ENCODE data around the gene TGM1.

TGM1 gene

DNA sequence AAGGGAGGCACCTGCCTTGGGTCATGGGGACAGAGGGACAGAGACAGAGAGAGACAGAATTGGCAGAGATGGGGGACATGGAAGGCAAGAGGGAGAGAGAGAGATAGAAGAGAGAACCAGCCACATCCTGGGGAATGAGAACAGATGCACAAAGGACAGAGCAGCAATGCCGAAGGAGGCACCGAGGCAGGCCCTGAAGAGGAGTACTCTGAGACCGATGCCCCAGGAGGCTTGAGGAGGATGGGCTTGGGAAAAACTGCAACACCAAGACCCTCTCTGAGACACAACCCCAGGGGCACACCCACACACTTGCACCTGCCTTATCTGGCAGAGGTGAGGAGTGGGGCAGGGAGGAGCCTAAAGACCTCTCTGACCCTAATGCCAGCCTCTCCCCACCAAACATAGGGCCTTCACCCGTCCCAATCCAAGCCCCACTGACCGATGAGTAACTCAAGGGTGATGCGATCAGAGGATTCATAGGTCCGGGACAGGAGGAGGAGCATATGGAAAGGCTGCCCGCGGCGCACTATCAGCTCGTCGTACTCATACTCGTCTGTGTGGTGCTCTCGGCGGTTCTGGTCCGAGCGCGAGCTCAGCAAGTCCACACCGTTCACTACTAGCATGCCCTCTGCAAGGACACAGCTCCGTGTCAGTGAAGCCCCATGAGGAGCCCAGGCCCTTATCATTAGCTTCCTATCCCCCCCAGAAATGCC is 1.6 kb downstream of the TGM1 start:
- Histone ChIP-seq H3K27ac (ENCODE audit: low read depth, low read length) (no peak overlapping the region), H3K36me3 (ENCODE audit: control insufficient read depth in 1 of 2, insufficient read depth in 2 of 2, low read length in 2 of 2) (peaks cover 5 to 21% of the 10 kb centered on the region in 2 donors), H3K9me3 (ENCODE audit: control insufficient read depth in 1 of 2, low read length in 2 of 2) (no peaks in the 10 kb centered on the region), H3K4me1 (ENCODE audit: control insufficient read depth in 1 of 2, insufficient read depth in 2 of 2, low read length in 2 of 2) (no peaks in the 10 kb centered on the region), H3K4me3 (ENCODE audit: low read depth in 1 of 2, low read length in 2 of 2) (no peak overlapping the region), H3K27me3 (ENCODE audit: control insufficient read depth in 1 of 2, insufficient read depth in 2 of 2, low read length in 2 of 2) (no peaks in the 10 kb centered on the region), H3K9ac (ENCODE audit: low read depth in 1 of 2, low read length in 2 of 2) (no peak overlapping the region)

DNA sequence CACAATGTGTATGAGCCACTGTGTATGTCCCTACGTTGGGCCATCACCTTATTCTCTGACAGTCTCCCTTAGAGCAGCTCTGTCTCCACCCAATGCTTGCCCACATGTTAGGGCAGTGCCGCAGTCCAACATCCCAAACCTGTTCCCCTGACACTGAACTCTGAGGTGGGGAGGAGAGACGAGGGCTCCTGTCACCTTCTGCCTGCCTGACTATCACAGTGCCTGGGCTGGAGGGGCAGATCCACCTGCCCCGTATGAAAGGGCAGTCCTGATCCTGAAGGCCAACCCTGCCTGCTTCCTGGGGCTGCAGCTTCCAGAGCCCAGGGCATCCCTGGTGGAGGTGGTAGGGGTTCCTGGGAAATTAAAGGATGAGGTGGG is 2.2 kb downstream of the TGM1 start:
- no peaks in the 10 kb centered on the region for H3K27me3 ChIP-seq (ENCODE audit: control insufficient read depth in 1 of 2, insufficient read depth in 2 of 2, low read length in 2 of 2)
- no peaks in the 10 kb centered on the region for H3K9me3 ChIP-seq (ENCODE audit: control insufficient read depth in 1 of 2, low read length in 2 of 2)
- H3K4me1 ChIP-seq (ENCODE audit: control insufficient read depth in 1 of 2, insufficient read depth in 2 of 2, low read length in 2 of 2): no peaks in the 10 kb centered on the region
- peaks cover 0 to 15% of the 10 kb centered on the region in 2 donors for H3K36me3 ChIP-seq (ENCODE audit: control insufficient read depth in 1 of 2, insufficient read depth in 2 of 2, low read length in 2 of 2)
- H3K27ac ChIP-seq (ENCODE audit: low read depth, low read length): no peak overlapping the region
- H3K9ac ChIP-seq (ENCODE audit: low read depth in 1 of 2, low read length in 2 of 2): no peak overlapping the region
- H3K4me3 ChIP-seq (ENCODE audit: low read depth in 1 of 2, low read length in 2 of 2): no peak overlapping the region

DNA sequence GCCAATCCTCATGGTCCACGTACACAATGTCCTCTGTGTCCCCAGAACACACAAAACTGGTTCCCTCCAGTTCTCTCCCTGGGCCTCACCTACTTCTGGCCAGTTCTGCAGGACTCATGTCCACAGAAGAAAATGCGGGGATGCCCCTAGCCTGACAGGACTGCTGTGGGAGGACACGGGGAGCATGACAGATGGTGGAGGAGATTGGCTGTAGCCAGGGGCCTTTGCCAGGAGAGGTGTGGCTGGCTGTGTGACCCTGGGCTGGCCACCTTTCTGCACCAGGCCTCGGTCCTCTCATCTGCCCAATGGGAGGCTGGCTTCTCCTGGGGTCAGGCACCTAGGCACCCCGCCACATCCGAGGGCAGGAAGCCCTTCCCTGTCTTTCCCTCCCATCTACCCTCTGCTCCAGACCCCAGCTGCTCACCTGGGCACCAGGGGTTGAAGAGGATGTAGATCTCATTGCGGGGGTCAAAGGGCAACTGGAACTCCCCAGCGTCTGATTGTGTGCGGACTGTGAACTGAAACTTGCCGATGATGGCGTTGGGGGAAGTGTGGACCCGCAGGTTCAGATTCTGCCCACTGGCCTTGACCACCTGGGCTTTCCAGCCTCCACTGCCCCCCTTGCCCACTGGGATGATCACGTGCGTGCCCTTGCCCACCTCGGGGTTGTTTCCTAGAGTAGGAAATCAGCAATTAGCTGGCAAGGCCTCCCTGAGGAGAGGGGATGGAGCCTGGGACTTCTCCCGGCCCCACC is 2.8 kb downstream of the TGM1 start:
- Histone ChIP-seq H3K4me1 (ENCODE audit: control insufficient read depth in 1 of 2, insufficient read depth in 2 of 2, low read length in 2 of 2) (no peaks in the 10 kb centered on the region), H3K9me3 (ENCODE audit: control insufficient read depth in 1 of 2, low read length in 2 of 2) (no peaks in the 10 kb centered on the region), H3K27ac (ENCODE audit: low read depth, low read length) (no peak overlapping the region)

DNA sequence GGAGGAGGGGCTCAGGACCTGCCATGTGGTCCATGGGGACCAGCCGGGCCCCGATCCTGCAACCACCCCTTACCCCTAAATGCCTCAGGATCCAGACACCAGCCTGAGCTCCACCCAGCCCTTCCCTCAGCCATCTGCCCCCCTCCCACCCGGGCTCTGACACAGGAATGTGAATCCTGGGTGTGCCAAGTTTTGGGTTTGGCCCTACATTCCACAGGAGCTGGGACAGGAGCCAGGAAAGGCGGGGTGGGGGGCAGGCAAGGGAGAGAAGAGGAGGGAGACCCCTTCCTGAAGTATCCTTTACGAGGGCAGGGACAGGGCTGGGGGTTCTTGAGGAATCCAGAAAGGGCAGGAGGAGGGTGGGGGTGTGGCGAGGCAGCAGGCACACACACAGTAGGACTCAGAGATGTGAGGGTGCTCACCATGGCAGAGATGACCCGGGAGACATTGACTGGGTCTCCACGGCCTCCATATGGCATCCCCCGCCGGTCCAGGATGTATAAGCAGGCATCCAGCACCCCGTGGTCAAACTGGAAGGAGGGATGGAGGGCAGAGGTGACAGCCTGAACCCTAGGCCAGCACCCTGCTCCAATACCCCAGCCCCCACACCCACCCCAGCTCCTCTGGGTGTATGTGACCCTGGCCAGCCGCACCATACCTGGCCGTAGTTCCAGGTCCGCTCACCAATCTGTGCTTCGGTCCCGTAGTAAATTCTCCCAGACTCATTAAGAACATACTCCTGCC is 3.5 kb downstream of the TGM1 start:
- peaks cover 0 to 12% of the 10 kb centered on the region in 2 donors for H3K36me3 ChIP-seq (ENCODE audit: control insufficient read depth in 1 of 2, insufficient read depth in 2 of 2, low read length in 2 of 2)
- H3K4me1 ChIP-seq (ENCODE audit: control insufficient read depth in 1 of 2, insufficient read depth in 2 of 2, low read length in 2 of 2): no peaks in the 10 kb centered on the region
- no peak overlapping the region for H3K4me3 ChIP-seq (ENCODE audit: low read depth in 1 of 2, low read length in 2 of 2)
- H3K27ac ChIP-seq (ENCODE audit: low read depth, low read length): no peak overlapping the region
- H3K9me3 ChIP-seq (ENCODE audit: control insufficient read depth in 1 of 2, low read length in 2 of 2): no peaks in the 10 kb centered on the region
- H3K9ac ChIP-seq (ENCODE audit: low read depth in 1 of 2, low read length in 2 of 2): no peak overlapping the region
- no peaks in the 10 kb centered on the region for H3K27me3 ChIP-seq (ENCODE audit: control insufficient read depth in 1 of 2, insufficient read depth in 2 of 2, low read length in 2 of 2)

More for the DNA sequence above, 2.8 kb downstream of the TGM1 start:
- Histone ChIP-seq H3K36me3 (ENCODE audit: control insufficient read depth in 1 of 2, insufficient read depth in 2 of 2, low read length in 2 of 2) (peaks cover 0 to 11% of the 10 kb centered on the region in 2 donors), H3K9ac (ENCODE audit: low read depth in 1 of 2, low read length in 2 of 2) (no peak overlapping the region), H3K4me3 (ENCODE audit: low read depth in 1 of 2, low read length in 2 of 2) (no peak overlapping the region), H3K27me3 (ENCODE audit: control insufficient read depth in 1 of 2, insufficient read depth in 2 of 2, low read length in 2 of 2) (no peaks in the 10 kb centered on the region)

DNA sequence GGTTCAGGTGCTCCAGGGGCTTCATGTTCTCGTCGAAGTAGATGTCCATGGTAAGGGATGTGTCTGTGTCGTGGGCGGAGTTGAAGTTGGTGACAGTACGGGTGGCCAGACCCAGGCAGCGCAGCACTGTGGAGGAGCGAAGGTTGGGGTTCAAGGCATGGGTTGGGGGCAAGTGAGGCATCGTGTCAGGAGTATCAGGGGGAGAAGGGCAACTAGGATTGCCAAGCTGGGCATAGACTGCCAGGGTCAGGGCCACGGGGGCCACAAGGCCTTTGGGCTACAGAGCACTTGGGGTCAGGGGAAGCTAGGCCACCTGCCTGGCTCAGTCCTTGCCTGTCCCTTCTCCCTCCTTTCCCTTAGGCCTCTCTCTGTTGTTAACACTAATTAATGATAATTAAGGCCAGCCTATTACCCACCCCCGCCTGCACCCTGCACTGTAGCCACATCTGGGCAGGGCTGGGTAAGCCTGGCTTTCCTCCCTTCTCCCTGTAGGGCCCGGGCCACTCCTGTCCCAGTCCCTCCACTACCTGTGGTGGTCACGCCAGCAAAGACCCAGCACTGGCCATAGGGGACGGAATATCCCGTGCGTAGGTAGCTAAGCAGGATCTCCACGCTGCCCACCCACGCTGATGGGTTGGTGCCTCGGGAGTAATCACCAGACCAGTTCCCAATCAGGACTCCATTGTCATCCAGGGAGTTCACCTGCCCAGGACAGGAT is 4.3 kb downstream of the TGM1 start:
- Histone ChIP-seq H3K36me3 (ENCODE audit: control insufficient read depth in 1 of 2, insufficient read depth in 2 of 2, low read length in 2 of 2) (peaks cover 0 to 13% of the 10 kb centered on the region in 2 donors), H3K9me3 (ENCODE audit: control insufficient read depth in 1 of 2, low read length in 2 of 2) (no peaks in the 10 kb centered on the region), H3K4me3 (ENCODE audit: low read depth in 1 of 2, low read length in 2 of 2) (no peak overlapping the region), H3K9ac (ENCODE audit: low read depth in 1 of 2, low read length in 2 of 2) (no peak overlapping the region), H3K4me1 (ENCODE audit: control insufficient read depth in 1 of 2, insufficient read depth in 2 of 2, low read length in 2 of 2) (no peaks in the 10 kb centered on the region), H3K27ac (ENCODE audit: low read depth, low read length) (no peak overlapping the region), H3K27me3 (ENCODE audit: control insufficient read depth in 1 of 2, insufficient read depth in 2 of 2, low read length in 2 of 2) (no peaks in the 10 kb centered on the region)

DNA sequence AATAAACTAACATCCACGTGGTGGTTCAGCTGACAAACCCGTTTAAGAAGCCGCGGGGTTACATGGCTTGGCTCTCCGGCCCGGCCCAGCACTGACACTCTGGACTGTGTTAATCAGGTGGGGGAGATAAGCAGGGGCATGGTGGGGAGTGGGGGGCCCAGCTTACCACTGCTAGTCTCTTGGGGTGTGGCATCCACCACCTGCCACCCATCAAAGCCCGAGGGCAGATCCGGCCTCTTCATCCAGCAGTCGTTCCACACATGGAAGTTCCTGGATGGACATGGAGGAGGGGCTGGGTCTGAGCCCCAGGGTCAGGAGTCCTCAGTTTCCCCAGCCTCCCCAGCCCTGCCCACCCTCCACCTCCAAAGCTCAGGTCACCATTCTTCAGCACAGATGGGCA is 4.9 kb downstream of the TGM1 start:
- Histone ChIP-seq H3K9me3 (ENCODE audit: control insufficient read depth in 1 of 2, low read length in 2 of 2) (no peaks in the 10 kb centered on the region), H3K27ac (ENCODE audit: low read depth, low read length) (no peak overlapping the region), H3K4me1 (ENCODE audit: control insufficient read depth in 1 of 2, insufficient read depth in 2 of 2, low read length in 2 of 2) (no peaks in the 10 kb centered on the region), H3K9ac (ENCODE audit: low read depth in 1 of 2, low read length in 2 of 2) (no peak overlapping the region), H3K36me3 (ENCODE audit: control insufficient read depth in 1 of 2, insufficient read depth in 2 of 2, low read length in 2 of 2) (peaks cover 0 to 10% of the 10 kb centered on the region in 2 donors), H3K27me3 (ENCODE audit: control insufficient read depth in 1 of 2, insufficient read depth in 2 of 2, low read length in 2 of 2) (no peaks in the 10 kb centered on the region), H3K4me3 (ENCODE audit: low read depth in 1 of 2, low read length in 2 of 2) (no peak overlapping the region)

DNA sequence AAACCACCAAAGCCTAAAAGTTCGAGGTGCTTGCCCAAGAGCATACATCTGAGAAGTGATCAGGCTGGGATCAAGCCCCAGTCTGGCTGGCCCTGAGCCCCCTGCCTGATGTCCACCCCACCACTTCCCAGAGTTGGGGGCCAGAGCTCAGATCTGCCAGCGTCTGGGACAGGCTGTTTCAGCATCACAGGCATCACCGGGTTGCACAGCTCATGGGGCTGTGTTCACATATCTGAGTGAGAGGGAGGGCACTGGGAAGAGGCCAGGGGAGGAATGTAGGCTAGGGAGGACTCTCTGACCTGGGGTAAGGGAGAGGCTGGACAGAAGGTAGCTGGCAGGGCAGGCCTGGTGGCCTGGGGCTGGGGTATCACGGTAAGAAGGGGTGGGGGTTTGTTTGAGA is 6.0 kb downstream of the TGM1 start:
- H3K27me3 ChIP-seq (ENCODE audit: control insufficient read depth in 1 of 2, insufficient read depth in 2 of 2, low read length in 2 of 2): no peaks in the 10 kb centered on the region
- no peaks in the 10 kb centered on the region for H3K9me3 ChIP-seq (ENCODE audit: control insufficient read depth in 1 of 2, low read length in 2 of 2)
- no peak overlapping the region for H3K4me3 ChIP-seq (ENCODE audit: low read depth in 1 of 2, low read length in 2 of 2)
- H3K27ac ChIP-seq (ENCODE audit: low read depth, low read length): no peak overlapping the region
- H3K4me1 ChIP-seq (ENCODE audit: control insufficient read depth in 1 of 2, insufficient read depth in 2 of 2, low read length in 2 of 2): no peaks in the 10 kb centered on the region
- H3K9ac ChIP-seq (ENCODE audit: low read depth in 1 of 2, low read length in 2 of 2): no peak overlapping the region
- H3K36me3 ChIP-seq (ENCODE audit: control insufficient read depth in 1 of 2, insufficient read depth in 2 of 2, low read length in 2 of 2): peaks cover 0 to 10% of the 10 kb centered on the region in 2 donors

DNA sequence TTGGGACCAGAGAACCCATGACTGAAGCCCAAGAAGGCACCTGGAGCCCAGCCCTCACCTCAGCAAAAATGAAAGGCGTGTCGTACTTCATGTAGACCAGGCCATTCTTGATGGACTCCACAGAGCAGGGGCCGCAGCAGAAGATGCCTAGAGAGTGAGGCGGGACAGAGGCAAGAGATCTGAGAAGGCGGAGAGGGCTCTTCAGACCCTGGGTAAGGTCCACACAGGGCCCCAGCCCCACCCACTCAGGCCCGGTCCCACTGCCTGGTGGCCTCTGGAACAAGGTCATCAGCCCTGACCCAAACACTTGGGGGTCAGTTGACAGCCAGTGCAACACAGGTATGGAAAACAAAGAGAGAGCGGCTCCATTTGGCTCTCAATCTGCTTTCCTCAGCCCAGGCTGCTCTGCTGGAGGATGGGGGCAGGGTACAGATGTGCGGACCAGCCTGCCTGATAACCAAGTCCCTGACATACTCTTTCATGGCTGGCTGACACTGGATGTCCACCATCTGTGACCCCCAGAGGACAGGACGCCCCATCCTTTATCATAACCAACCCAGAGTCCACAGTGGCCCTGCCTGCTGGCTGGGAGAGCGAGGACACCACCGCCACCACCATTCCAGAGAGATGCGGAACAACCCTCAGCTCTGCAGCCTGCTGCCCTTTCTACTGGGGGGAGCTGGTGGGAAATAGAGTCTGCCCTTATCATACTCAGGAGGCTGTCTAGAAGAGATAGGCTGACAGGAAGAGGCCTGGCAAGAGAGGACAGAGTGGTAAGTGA is 6.9 kb downstream of the TGM1 start:
- Histone ChIP-seq H3K9ac (ENCODE audit: low read depth in 1 of 2, low read length in 2 of 2) (no peak overlapping the region), H3K27ac (ENCODE audit: low read depth, low read length) (no peak overlapping the region), H3K36me3 (ENCODE audit: control insufficient read depth in 1 of 2, insufficient read depth in 2 of 2, low read length in 2 of 2) (peaks cover 0 to 10% of the 10 kb centered on the region in 2 donors), H3K4me1 (ENCODE audit: control insufficient read depth in 1 of 2, insufficient read depth in 2 of 2, low read length in 2 of 2) (no peaks in the 10 kb centered on the region), H3K9me3 (ENCODE audit: control insufficient read depth in 1 of 2, low read length in 2 of 2) (no peaks in the 10 kb centered on the region), H3K4me3 (ENCODE audit: low read depth in 1 of 2, low read length in 2 of 2) (no peak overlapping the region), H3K27me3 (ENCODE audit: control insufficient read depth in 1 of 2, insufficient read depth in 2 of 2, low read length in 2 of 2) (no peaks in the 10 kb centered on the region)

DNA sequence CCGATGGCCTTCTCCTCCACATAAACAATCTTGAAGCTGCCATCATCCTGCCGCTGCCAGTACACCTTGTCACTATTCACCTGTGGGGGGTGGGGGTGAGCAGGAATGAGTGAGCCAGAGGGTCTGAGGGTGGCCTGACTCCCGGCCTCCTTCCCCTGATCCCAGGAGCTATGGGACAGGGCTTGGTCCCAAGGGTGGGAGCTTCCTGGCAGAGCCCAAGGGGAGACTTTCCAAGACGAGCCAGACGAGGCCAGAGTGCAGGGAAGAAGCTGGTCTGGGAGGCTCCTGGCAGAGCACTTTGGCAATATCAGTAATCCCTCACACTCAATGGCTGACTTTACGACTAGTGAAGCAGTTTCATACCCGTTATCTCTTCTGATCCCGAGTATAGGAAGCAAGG is 7.5 kb downstream of the TGM1 start:
- H3K4me1 ChIP-seq (ENCODE audit: control insufficient read depth in 1 of 2, insufficient read depth in 2 of 2, low read length in 2 of 2): no peaks in the 10 kb centered on the region
- H3K27ac ChIP-seq (ENCODE audit: low read depth, low read length): no peak overlapping the region
- no peaks in the 10 kb centered on the region for H3K27me3 ChIP-seq (ENCODE audit: control insufficient read depth in 1 of 2, insufficient read depth in 2 of 2, low read length in 2 of 2)
- H3K9me3 ChIP-seq (ENCODE audit: control insufficient read depth in 1 of 2, low read length in 2 of 2): no peaks in the 10 kb centered on the region
- H3K4me3 ChIP-seq (ENCODE audit: low read depth in 1 of 2, low read length in 2 of 2): no peak overlapping the region
- H3K9ac ChIP-seq (ENCODE audit: low read depth in 1 of 2, low read length in 2 of 2): no peak overlapping the region
- H3K36me3 ChIP-seq (ENCODE audit: control insufficient read depth in 1 of 2, insufficient read depth in 2 of 2, low read length in 2 of 2): peaks cover 0 to 10% of the 10 kb centered on the region in 2 donors

Measured in duodenal mucosa (tissue), 2 donors.